ENCODE data around the gene INTS6.

DNA sequence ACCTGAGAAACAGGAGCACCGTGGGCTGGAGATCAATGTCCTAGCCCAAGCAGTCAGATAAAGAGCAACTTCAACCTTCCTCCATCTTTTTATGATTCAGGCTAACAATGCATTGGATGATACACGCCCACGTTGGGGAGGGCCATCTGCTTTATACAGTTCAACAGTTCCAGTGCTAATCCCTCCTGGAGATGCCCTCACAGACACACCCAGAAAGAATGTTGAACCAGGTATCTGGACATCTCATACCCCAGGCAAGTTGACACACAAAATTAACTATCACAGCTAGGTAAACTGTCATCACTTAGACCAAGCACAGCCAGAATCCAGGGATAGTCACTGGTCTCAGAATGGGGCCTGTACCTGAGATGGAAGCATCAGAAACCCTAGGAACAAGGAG, 134.0 kb downstream of the INTS6 start:
- TF ChIP-seq YY1 (IDR thresholded peaks at IDR 0.05; ENCODE audit: insufficient read depth, insufficient read length) (no peak), ZNF274 (IDR thresholded peaks at IDR 0.05; ENCODE audit: low read depth, low read length) (no peak)
